Caco-2 (cell line): ENCODE measurements around the gene PLXDC2. TPM values are rescaled to one million over a fixed set of nuclear protein-coding genes. Genes with fewer than 3 reads are reported as not detected.

ENCODE experiments used
- BruUV-seq: library from RNA; stranded (reverse); fragments of 400-500 nt; replicated peaks from 2 replicates; lab custom pipeline; 2021; lab: Mats Ljungman, UMichigan
- CTCF ChIA-PET: fragments of 300-600 bp; sonication (Branson Sonifier 250); formaldehyde crosslinking; loops from one replicate; lab custom pipeline; 2022; ENCODE audit warnings: antibody characterized with exemption; lab: Charles Lee
- POLR2A ChIA-PET: fragments of 300-600 bp; sonication (Branson Sonifier 250); formaldehyde crosslinking; loops from one replicate; lab custom pipeline; 2022; ENCODE audit warnings: antibody characterized with exemption; lab: Charles Lee
- DNase-seq, 2 experiments: peaks; one replicate each; pipeline versions ENCODE4 v3.0.0 to v3.0.0-alpha.2; 2020 to 2022
- H3K27me3 ChIP-seq: replicated peaks from 2 replicates; pipeline ENCODE4 v1.6.0; 2011; ENCODE audit warnings: low read length; ENCODE audit not compliant: control insufficient read depth, insufficient read depth
- H3K36me3 ChIP-seq: 2 replicates; pipeline ENCODE4 v1.5.1; 2011; ENCODE audit warnings: low read length; ENCODE audit not compliant: control insufficient read depth, insufficient read depth
- H3K4me1 ChIP-seq: fragments of 250-450 bp; sonication (Bioruptor Pico); 2 replicates; pipeline ENCODE4 v1.5.1; 2020; ENCODE audit warnings: mild to moderate bottlenecking
- H3K4me3 ChIP-seq: 2 replicates; pipeline ENCODE4 v1.5.1; 2011; ENCODE audit warnings: low read depth, mild to moderate bottlenecking, control low read depth, low read length
- H3K9me3 ChIP-seq: fragments of 250-450 bp; sonication (Bioruptor Pico); 2 replicates; pipeline ENCODE4 v1.5.1; 2020; ENCODE audit warnings: mild to moderate bottlenecking, moderate library complexity
- H3K27ac Mint-ChIP-seq: one replicate; pipeline ENCODE4 v1.8.0; 2022; ENCODE audit warnings: mixed read lengths; ENCODE audit not compliant: unreplicated experiment
- H3K27me3 Mint-ChIP-seq: one replicate; pipeline ENCODE4 v1.8.0; 2022; ENCODE audit warnings: mixed read lengths; ENCODE audit not compliant: insufficient read depth, unreplicated experiment
- H3K36me3 Mint-ChIP-seq: one replicate; pipeline ENCODE4 v1.8.0; 2022; ENCODE audit warnings: mild to moderate bottlenecking, mixed read lengths; ENCODE audit not compliant: insufficient read depth, unreplicated experiment
- H3K4me1 Mint-ChIP-seq: one replicate; pipeline ENCODE4 v1.8.0; 2022; ENCODE audit warnings: low read depth, mixed read lengths; ENCODE audit not compliant: unreplicated experiment
- H3K4me3 Mint-ChIP-seq: one replicate; pipeline ENCODE4 v1.8.0; 2022; ENCODE audit warnings: mild to moderate bottlenecking, moderate library complexity, mixed read lengths; ENCODE audit not compliant: unreplicated experiment
- H3K9me3 Mint-ChIP-seq: one replicate; pipeline ENCODE4 v1.8.0; 2022; ENCODE audit warnings: mixed read lengths; ENCODE audit not compliant: unreplicated experiment
- CTCF ChIP-seq, 2 experiments: fragments of 200-600 bp in 1 of 2; IDR thresholded peaks; 1 replicate in 1 of 2; 2 replicates in 1 of 2; pipeline versions ENCODE4 v1.5.1 to v1.8.0; 2011 to 2022; ENCODE audit warnings: antibody characterized with exemption in 1 of 2, control low read depth in 1 of 2, inconsistent platforms in 1 of 2, low read depth in 1 of 2, low read length in 1 of 2, mild to moderate bottlenecking in 1 of 2, moderate library complexity in 1 of 2; ENCODE audit not compliant: insufficient read depth in 1 of 2, severe bottlenecking in 1 of 2, unreplicated experiment in 1 of 2
- intact Hi-C: fragments of 100-400 bp; cut with micrococcal nuclease; formaldehyde crosslinking; loops from one replicate; pipeline ENCODE4 v1.10.0; 2022; ENCODE audit not compliant: unreplicated experiment
- total RNA-seq: library from RNA; stranded (reverse); gene quantifications from 2 replicates; pipeline ENCODE4 v1.2.3, GENCODE V29; 2022

The PLXDC2 gene
- total RNA-seq, 1 experiment from 2014 or later, result 0.54 TPM

GRCh38 chr10:19874791-19875190 lies 58.6 kb downstream of the PLXDC2 start:
- H3K4me1 ChIP-seq, result no peaks in the 10 kb centered on the region
- Mint-ChIP-seq H3K27me3 (no peaks in the 10 kb centered on the region), H3K27ac (no peak overlapping the region), H3K4me1 (no peaks in the 10 kb centered on the region), H3K9me3 (no peaks in the 10 kb centered on the region), H3K4me3 (no peak overlapping the region), H3K36me3 (no peaks in the 10 kb centered on the region)
- no peaks in the 10 kb centered on the region for H3K27me3 ChIP-seq
- H3K36me3 ChIP-seq, result no peaks in the 10 kb centered on the region
- DNase-seq, result no peak
- BruUV-seq, result no TSS peak
- H3K4me3 ChIP-seq, result no peak overlapping the region
- no peak for TF ChIP-seq CTCF (IDR thresholded peaks at IDR 0.05; ENCODE audit: insufficient read depth in 1 of 2, low read depth in 1 of 2, low read length in 1 of 2, severe bottlenecking in 1 of 2, unreplicated experiment in 1 of 2)
- CTCF ChIA-PET, result no interaction called here
- H3K9me3 ChIP-seq, result no peaks in the 10 kb centered on the region
- intact Hi-C loops, result no loop called here
- POLR2A ChIA-PET, result no interaction called here

GRCh38 chr10:19876570-19876969 lies 60.3 kb downstream of the PLXDC2 start:
- BruUV-seq, result no TSS peak
- POLR2A ChIA-PET, result no interaction called here
- no peak overlapping the region for H3K4me3 Mint-ChIP-seq
- no peaks in the 10 kb centered on the region for H3K4me1 ChIP-seq
- H3K27me3 ChIP-seq, result no peaks in the 10 kb centered on the region
- H3K4me1 Mint-ChIP-seq, result no peaks in the 10 kb centered on the region
- no peak for DNase-seq
- H3K9me3 ChIP-seq, result no peaks in the 10 kb centered on the region
- intact Hi-C loops, result no loop called here
- no peaks in the 10 kb centered on the region for H3K36me3 ChIP-seq
- no peak overlapping the region for H3K4me3 ChIP-seq
- CTCF ChIA-PET, result no interaction called here
- no peak for TF ChIP-seq CTCF (IDR thresholded peaks at IDR 0.05; ENCODE audit: insufficient read depth in 1 of 2, low read depth in 1 of 2, low read length in 1 of 2, severe bottlenecking in 1 of 2, unreplicated experiment in 1 of 2)
- H3K9me3 Mint-ChIP-seq, result no peaks in the 10 kb centered on the region
- no peak overlapping the region for H3K27ac Mint-ChIP-seq
- H3K27me3 Mint-ChIP-seq, result no peaks in the 10 kb centered on the region
- no peaks in the 10 kb centered on the region for H3K36me3 Mint-ChIP-seq

- Histone ChIP-seq H3K4me3 (no peak overlapping the region), H3K27me3 (no peaks in the 10 kb centered on the region), H3K9me3 (no peaks in the 10 kb centered on the region), H3K36me3 (no peaks in the 10 kb centered on the region), H3K4me1 (no peaks in the 10 kb centered on the region)
- Mint-ChIP-seq H3K36me3 (no peaks in the 10 kb centered on the region), H3K27ac (no peak overlapping the region), H3K4me3 (no peak overlapping the region), H3K27me3 (no peaks in the 10 kb centered on the region), H3K9me3 (no peaks in the 10 kb centered on the region), H3K4me1 (no peaks in the 10 kb centered on the region)
- no TSS peak for BruUV-seq
- CTCF ChIA-PET, result no interaction called here
- TF ChIP-seq CTCF (IDR thresholded peaks at IDR 0.05; ENCODE audit: insufficient read depth in 1 of 2, low read depth in 1 of 2, low read length in 1 of 2, severe bottlenecking in 1 of 2, unreplicated experiment in 1 of 2), result no peak
- intact Hi-C loops, result no loop called here
- POLR2A ChIA-PET, result no interaction called here
- DNase-seq, result no peak
Observed at GRCh38 chr10:19877466-19878255, 61.4 kb downstream of the PLXDC2 start.
